Activated CD8-positive, alpha-beta memory T cell treated with anti-CD3 and anti-CD28 coated beads, Interleukin-2, amount 10 ng/mL, durations not matched to agents 7 days and 5 days (primary cell): Measurements from ENCODE around the gene CCND2. TPM values are rescaled to one million over a fixed set of nuclear protein-coding genes. Genes with fewer than 3 reads are reported as not detected.
A peak's percentile ranks its signal among the peaks of the same experiment; 100 is the strongest.

ENCODE experiments used
- ATAC-seq: fragments of 150-1000 bp; cut with Tn5 transposase; one replicate; pipeline ENCODE4 v1.10.0; 2021; ENCODE audit warnings: moderate library complexity
- CTCF ChIA-PET: fragments of 350-600 bp; sonication (Branson Sonifier 250); formaldehyde crosslinking; loops from one replicate; lab custom pipeline; 2021; ENCODE audit warnings: antibody characterized with exemption; lab: Charles Lee
- DNase-seq: peaks from one replicate; pipeline ENCODE4 v3.0.0-alpha.2; 2020
- H3K27ac Mint-ChIP-seq: one replicate; pipeline ENCODE4 v1.8.0; 2021; ENCODE audit warnings: mild to moderate bottlenecking, mixed read lengths
- H3K27me3 Mint-ChIP-seq: one replicate; pipeline ENCODE4 v1.8.0; 2021; ENCODE audit warnings: mixed read lengths
- H3K36me3 Mint-ChIP-seq: one replicate; pipeline ENCODE4 v1.8.0; 2021; ENCODE audit warnings: mild to moderate bottlenecking, mixed read lengths
- H3K4me1 Mint-ChIP-seq: one replicate; pipeline ENCODE4 v1.8.0; 2021; ENCODE audit warnings: mixed read lengths
- H3K4me3 Mint-ChIP-seq: one replicate; pipeline ENCODE4 v1.8.0; 2021; ENCODE audit warnings: mild to moderate bottlenecking, moderate library complexity, mixed read lengths
- H3K9me3 Mint-ChIP-seq: one replicate; pipeline ENCODE4 v1.8.0; 2022; ENCODE audit warnings: low read depth, mixed read lengths
- total RNA-seq, 2 experiments: library from RNA; stranded (reverse); gene quantifications; one replicate each; pipeline ENCODE4 v1.2.3, GENCODE V29; 2021

CCND2 gene
- total RNA-seq, 2 experiments from 2014 or later: 492 to 862 TPM

GRCh38 chr12:4312251-4312650, 38.7 kb downstream of the CCND2 start:
- no peaks in the 10 kb centered on the region for H3K9me3 Mint-ChIP-seq
- no peaks in the 10 kb centered on the region for H3K27me3 Mint-ChIP-seq
- DNase-seq (no peak), ATAC-seq (no peak)
- no peak overlapping the region for H3K27ac Mint-ChIP-seq
- peaks cover 39% of the 10 kb centered on the region for H3K36me3 Mint-ChIP-seq
- CTCF ChIA-PET: no interaction called here
- no peak overlapping the region for H3K4me3 Mint-ChIP-seq
- H3K4me1 Mint-ChIP-seq: no peaks in the 10 kb centered on the region

- Mint-ChIP-seq H3K4me3 (peak overlapping the region; percentile 94), H3K9me3 (no peaks in the 10 kb centered on the region), H3K27me3 (no peaks in the 10 kb centered on the region), H3K36me3 (peaks cover 11% of the 10 kb centered on the region), H3K27ac (peak overlapping the region; percentile 75), H3K4me1 (peaks cover 33% of the 10 kb centered on the region)
- CTCF ChIA-PET: no interaction called here
- DNase-seq: no peak
- no peak for ATAC-seq
Measured at GRCh38 chr12:4320497-4320852, 46.9 kb downstream of the CCND2 start.

GRCh38 chr12:4320853-4321701, 47.5 kb downstream of the CCND2 start, which contains the start of gene TIGAR:
TSS of gene TIGAR (plus strand) at chr12:4321213. CDS start at chr12:4321272, 59 bp downstream.
- Mint-ChIP-seq H3K4me1 (peaks cover 37% of the 10 kb centered on the region), H3K36me3 (peaks cover 14% of the 10 kb centered on the region), H3K27me3 (no peaks in the 10 kb centered on the region), H3K27ac (peak within 1 kb of the TSS; percentile 92), H3K4me3 (peak within 1 kb of the TSS; percentile 94), H3K9me3 (no peaks in the 10 kb centered on the region)
- CTCF ChIA-PET: interaction anchor here (1.6 to 2.2 kb wide), 2 partner anchors 28 to 44 kb away, joined by 5 to 6 read pairs; no protein-coding TSS in a partner anchor
- ATAC-seq (peak; percentile 98), DNase-seq (peak; percentile 95)

- no peaks in the 10 kb centered on the region for H3K27me3 Mint-ChIP-seq
- ATAC-seq (no peak), DNase-seq (no peak)
- H3K36me3 Mint-ChIP-seq: peaks cover 16% of the 10 kb centered on the region
- no peaks in the 10 kb centered on the region for H3K9me3 Mint-ChIP-seq
- peak overlapping the region; percentile 94 for H3K4me3 Mint-ChIP-seq
- peak overlapping the region; percentile 29 for H3K27ac Mint-ChIP-seq
- H3K4me1 Mint-ChIP-seq: peaks cover 43% of the 10 kb centered on the region
- CTCF ChIA-PET: interaction anchor here (1.6 to 2.2 kb wide), 2 partner anchors 30 to 46 kb away, joined by 5 to 6 read pairs; no protein-coding TSS in a partner anchor
Measured at GRCh38 chr12:4322726-4323125, 49.2 kb downstream of the CCND2 start.

Other genes with a start within 250 kb of the CCND2 start
- gene TIGAR, start 47.5 kb downstream of the CCND2 start, total RNA-seq: 10 to 100 TPM in 1 of 2 experiments, 1 to 10 TPM in 1; 7.6 to 18.1 TPM
- gene FGF23, start 106.0 kb downstream of the CCND2 start, total RNA-seq: not detected
- not detected for gene FGF6, start 172.1 kb downstream of the CCND2 start, total RNA-seq